ENCODE data around the gene RBCK1. TPM values are rescaled to one million over a fixed set of nuclear protein-coding genes. Genes with fewer than 3 reads are reported as not detected.

RBCK1 gene
- total and polyA plus RNA-seq, 8 donors: 89.6 to 104 (median 98.7) TPM

DNA sequence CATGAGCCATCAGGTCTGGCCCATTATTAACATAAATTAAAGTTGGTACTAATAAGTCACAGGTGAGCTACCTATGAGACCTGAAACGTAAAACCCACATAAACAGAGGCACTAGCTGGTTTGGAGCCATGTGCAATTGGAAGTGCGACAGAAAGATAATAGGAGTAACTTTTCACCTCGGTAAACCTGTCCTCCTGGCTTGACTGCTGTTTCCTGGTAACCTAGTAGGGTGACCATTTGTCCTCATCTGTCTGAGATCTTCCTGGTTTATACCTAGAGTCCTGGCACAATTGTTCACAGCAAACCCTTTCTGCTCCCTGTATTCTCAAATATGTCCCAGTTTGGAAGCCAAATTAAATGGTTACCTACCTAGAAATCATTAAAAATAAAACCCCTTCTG is 46.9 kb downstream of the RBCK1 start:
- H3K27ac ChIP-seq: no peak overlapping the region
- DNase-seq: no peak
- intact Hi-C loops (cut with DNase I): no loop called here
- no peaks in the 10 kb centered on the region for H3K36me3 ChIP-seq
- ATAC-seq: no peak
- no peaks in the 10 kb centered on the region for H3K27me3 ChIP-seq
- H3K9me3 ChIP-seq: no peaks in the 10 kb centered on the region
- H3K4me1 ChIP-seq: peaks cover 8 to 31% of the 10 kb centered on the region in 2 donors
- no peak overlapping the region for H3K4me3 ChIP-seq
- TF ChIP-seq, protein P1, sequence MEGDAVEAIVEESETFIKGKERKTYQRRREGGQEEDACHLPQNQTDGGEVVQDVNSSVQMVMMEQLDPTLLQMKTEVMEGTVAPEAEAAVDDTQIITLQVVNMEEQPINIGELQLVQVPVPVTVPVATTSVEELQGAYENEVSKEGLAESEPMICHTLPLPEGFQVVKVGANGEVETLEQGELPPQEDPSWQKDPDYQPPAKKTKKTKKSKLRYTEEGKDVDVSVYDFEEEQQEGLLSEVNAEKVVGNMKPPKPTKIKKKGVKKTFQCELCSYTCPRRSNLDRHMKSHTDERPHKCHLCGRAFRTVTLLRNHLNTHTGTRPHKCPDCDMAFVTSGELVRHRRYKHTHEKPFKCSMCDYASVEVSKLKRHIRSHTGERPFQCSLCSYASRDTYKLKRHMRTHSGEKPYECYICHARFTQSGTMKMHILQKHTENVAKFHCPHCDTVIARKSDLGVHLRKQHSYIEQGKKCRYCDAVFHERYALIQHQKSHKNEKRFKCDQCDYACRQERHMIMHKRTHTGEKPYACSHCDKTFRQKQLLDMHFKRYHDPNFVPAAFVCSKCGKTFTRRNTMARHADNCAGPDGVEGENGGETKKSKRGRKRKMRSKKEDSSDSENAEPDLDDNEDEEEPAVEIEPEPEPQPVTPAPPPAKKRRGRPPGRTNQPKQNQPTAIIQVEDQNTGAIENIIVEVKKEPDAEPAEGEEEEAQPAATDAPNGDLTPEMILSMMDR (IDR thresholded peaks at IDR 0.05): no peak

DNA sequence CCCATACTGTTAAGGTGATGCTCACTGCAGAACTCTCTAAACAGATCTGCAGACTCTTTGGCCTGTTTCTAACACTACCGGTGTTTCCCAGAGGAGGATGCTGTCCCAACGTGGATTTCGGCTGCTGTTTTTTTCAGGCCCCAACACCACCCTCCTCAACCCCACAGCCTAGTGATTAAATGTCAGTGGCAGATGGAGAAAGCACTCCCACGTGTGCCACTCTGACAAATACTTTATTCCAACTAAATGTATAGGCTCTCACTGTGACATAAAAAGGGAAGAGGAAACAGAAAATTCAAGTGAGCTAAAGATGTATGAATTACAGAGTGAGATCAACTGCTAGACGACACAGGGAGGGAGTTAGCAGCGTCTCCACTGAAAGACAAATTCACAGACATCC is 50.7 kb downstream of the RBCK1 start:
- H3K4me3 ChIP-seq: no peak overlapping the region
- no peaks in the 10 kb centered on the region for H3K9me3 ChIP-seq
- TF ChIP-seq, protein P1 (IDR thresholded peaks at IDR 0.05): no peak
- intact Hi-C loops (cut with DNase I): no loop called here
- H3K36me3 ChIP-seq: no peaks in the 10 kb centered on the region
- H3K27ac ChIP-seq: no peak overlapping the region
- H3K4me1 ChIP-seq: peaks cover 19 to 45% of the 10 kb centered on the region in 2 donors
- H3K27me3 ChIP-seq: no peaks in the 10 kb centered on the region
- ATAC-seq (no peak), DNase-seq (no peak)

DNA sequence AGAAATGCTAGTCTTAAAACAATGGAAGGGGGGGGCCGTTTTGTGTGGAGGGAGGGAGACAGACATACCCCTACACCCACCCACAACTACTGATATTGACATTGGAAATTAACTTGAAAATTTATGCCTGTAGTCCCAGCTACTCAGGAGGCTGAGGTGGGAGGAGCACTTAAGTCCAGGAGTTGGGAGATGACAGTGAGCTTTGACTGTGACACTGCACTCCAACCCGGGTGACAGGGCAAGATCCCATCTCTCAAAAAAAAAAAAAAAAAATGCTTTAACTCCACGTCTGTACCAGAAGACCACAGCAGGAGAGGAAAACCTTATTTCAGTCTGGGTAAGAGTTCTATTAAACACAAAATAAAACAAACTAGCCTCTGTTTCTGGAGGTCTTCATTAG is 52.1 kb downstream of the RBCK1 start:
- Histone ChIP-seq H3K9me3 (no peaks in the 10 kb centered on the region), H3K4me3 (no peak overlapping the region), H3K27ac (no peak overlapping the region), H3K27me3 (no peaks in the 10 kb centered on the region), H3K36me3 (no peaks in the 10 kb centered on the region), H3K4me1 (peaks cover 19 to 45% of the 10 kb centered on the region in 2 donors)
- TF ChIP-seq, protein P1 (IDR thresholded peaks at IDR 0.05): no peak
- intact Hi-C loops (cut with DNase I): no loop called here
- DNase-seq (no peak), ATAC-seq (no peak)

DNA sequence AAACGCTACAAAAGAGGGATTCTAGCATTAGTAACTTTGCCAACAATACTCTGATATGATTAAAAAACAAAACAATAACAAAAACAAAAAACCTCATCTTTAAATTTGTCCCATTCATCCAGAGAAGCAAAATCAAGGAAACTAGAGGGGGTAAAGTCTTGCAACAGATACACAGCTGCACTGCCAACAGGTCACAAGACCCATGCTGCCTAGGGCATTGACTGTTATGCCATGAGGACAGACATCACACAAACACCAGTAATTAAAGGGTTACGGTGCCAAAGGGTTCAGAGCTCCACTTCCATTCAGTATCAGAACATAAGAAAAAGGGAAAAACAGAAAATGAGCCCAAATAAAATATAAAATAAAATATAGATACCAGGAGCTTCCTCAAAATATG is 52.6 kb downstream of the RBCK1 start:
- no peak for DNase-seq
- H3K9me3 ChIP-seq: no peaks in the 10 kb centered on the region
- no peaks in the 10 kb centered on the region for H3K36me3 ChIP-seq
- peaks cover 19 to 45% of the 10 kb centered on the region in 2 donors for H3K4me1 ChIP-seq
- no peaks in the 10 kb centered on the region for H3K27me3 ChIP-seq
- ATAC-seq: no peak
- TF ChIP-seq, protein P1 (IDR thresholded peaks at IDR 0.05): no peak
- no peak overlapping the region for H3K27ac ChIP-seq
- intact Hi-C loops (cut with DNase I): no loop called here
- peak overlapping the region in 1 of 2 donors; percentile 89 for H3K4me3 ChIP-seq

DNA sequence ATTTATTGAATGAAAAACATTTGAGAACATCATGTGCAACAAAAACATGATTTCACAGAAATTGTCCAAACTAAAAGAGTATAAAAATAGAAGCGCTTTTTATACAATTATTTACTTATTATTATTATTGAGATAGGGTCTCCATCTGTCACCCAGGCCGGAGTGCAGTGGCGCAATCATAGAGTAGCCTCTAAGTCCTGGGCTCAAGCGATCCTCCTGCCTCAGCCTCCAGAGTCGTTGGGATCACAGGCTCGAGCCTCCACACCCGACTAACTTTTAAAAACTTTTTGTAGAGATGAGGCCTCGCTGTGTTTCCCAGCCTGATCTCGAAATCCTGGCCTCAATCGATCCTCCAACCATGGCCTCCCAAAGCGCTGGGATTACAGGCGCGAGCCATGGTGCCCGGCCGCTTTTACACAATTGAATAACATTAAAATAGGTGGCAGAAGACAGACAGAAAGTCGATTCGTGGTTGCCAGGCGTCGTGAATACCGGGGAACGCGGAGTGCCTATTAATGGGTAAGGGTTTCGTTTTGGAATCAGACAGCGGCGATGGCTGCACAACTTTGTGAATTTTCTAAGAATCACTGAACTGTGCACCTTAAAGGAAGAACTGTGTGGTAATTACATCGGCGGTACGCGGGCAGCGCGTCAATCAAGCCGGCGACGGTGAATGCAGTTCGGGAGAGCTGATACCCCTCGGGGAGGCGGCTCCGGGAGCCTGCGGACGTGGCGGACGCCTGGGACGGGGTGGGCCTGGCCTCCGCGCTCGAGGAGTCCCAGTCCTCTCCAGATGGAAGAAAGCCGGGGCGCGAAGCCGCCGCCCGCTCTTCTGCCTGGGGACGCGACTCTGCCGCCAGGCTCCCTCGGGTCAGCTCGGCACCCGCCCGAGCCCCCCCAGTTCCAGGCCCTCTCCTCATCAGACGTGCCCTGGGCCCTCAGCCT is 53.4 kb downstream of the RBCK1 start:
- Histone ChIP-seq H3K4me1 (peaks cover 19 to 45% of the 10 kb centered on the region in 2 donors), H3K9me3 (no peaks in the 10 kb centered on the region), H3K4me3 (peak overlapping the region; percentile 89), H3K27me3 (no peaks in the 10 kb centered on the region), H3K27ac (peak overlapping the region; percentile 90 to 92), H3K36me3 (no peaks in the 10 kb centered on the region)
- peak; percentile 69 for ATAC-seq
- peak in 3 of 4 donors; percentile 56 to 92 (median 57) for DNase-seq
- intact Hi-C loops (cut with DNase I): no loop called here
- TF ChIP-seq, protein P1 (IDR thresholded peaks at IDR 0.05): no peak

All from left lung (tissue), 10 donors.